Urinary bladder (tissue), 4 donors: ENCODE data around the gene SEMA3F. TPM values are rescaled to one million over a fixed set of nuclear protein-coding genes. Genes with fewer than 3 reads are reported as not detected.
A peak's percentile ranks its signal among the peaks of the same experiment; 100 is the strongest.

ENCODE experiments used
- DNase-seq: peaks from one replicate; pipeline ENCODE4 v3.0.0-alpha.2; 2015; ENCODE audit errors: extremely low spot score
- H3K27ac ChIP-seq: one replicate; pipeline ENCODE4 v1.5.1; 2013; ENCODE audit warnings: low read depth, mild to moderate bottlenecking, moderate library complexity
- H3K36me3 ChIP-seq: one replicate; pipeline ENCODE4 v1.6.1; 2013; ENCODE audit warnings: mild to moderate bottlenecking, moderate library complexity; ENCODE audit not compliant: insufficient read depth
- H3K4me1 ChIP-seq: one replicate; pipeline ENCODE4 v1.6.1; 2013; ENCODE audit warnings: mild to moderate bottlenecking, moderate library complexity; ENCODE audit not compliant: insufficient read depth
- H3K4me3 ChIP-seq: one replicate; pipeline ENCODE4 v1.5.1; 2013; ENCODE audit warnings: low read depth, low read length
- WGBS: extraction: QIAGEN DNeasy Blood & Tissue Kit; methylation state at CpG from one replicate; pipeline ENCODE4 v1.1.7; 2013; 5-methylcytosine and 5-hydroxymethylcytosine counted together
- polyA plus RNA-seq: library from polyadenylated mRNA; stranded (reverse); fragments of 200-250 nt; gene quantifications from one replicate; pipeline ENCODE4 v1.2.3, GENCODE V29; 2013
- total RNA-seq: library from RNA; depleted of rRNA; stranded (reverse); fragments of >200 nt; gene quantifications from one replicate; pipeline ENCODE4 v1.2.3, GENCODE V29; 2014
- donor health status: healthy with polysubstance abuse.
- donor health status: healthy.

The SEMA3F gene
- total RNA-seq, result 10.8 TPM
- polyA plus RNA-seq, result 35.1 TPM

- under 1% methylated on average over 96 of the region's 98 CpGs for WGBS
- DNase-seq, result no peak
- peak within 1 kb of the TSS; percentile 57 for H3K27ac ChIP-seq
- no peaks in the 10 kb centered on the region for H3K36me3 ChIP-seq
- no peaks in the 10 kb centered on the region for H3K4me1 ChIP-seq
- H3K4me3 ChIP-seq, result peak within 1 kb of the TSS; percentile 60
Measured at GRCh38 chr3:50154840-50155490, at the start of gene SEMA3F. Gene SEMA3F, plus strand, starts transcription at chr3:50155324. Its CDS starts 4,299 bp downstream, at chr3:50159623.

GRCh38 chr3:50111757-50112156, 43.4 kb upstream of the SEMA3F start:
- Histone ChIP-seq H3K27ac (no peak overlapping the region), H3K4me3 (no peak overlapping the region), H3K36me3 (peaks cover 14% of the 10 kb centered on the region), H3K4me1 (no peaks in the 10 kb centered on the region)
- no peak for DNase-seq
- 79% methylated on average over 5 of the region's 5 CpGs for WGBS

- DNase-seq, result no peak
- H3K4me3 ChIP-seq, result no peak overlapping the region
- H3K27ac ChIP-seq, result no peak overlapping the region
- peaks cover 12% of the 10 kb centered on the region for H3K36me3 ChIP-seq
- no peaks in the 10 kb centered on the region for H3K4me1 ChIP-seq
- 93% methylated on average over 3 of the region's 3 CpGs for WGBS
Measured at GRCh38 chr3:50112462-50112861, 42.7 kb upstream of the SEMA3F start.

GRCh38 chr3:50117120-50117519, 38.0 kb upstream of the SEMA3F start:
- H3K4me1 ChIP-seq, result no peaks in the 10 kb centered on the region
- H3K27ac ChIP-seq, result no peak overlapping the region
- peaks cover 12% of the 10 kb centered on the region for H3K36me3 ChIP-seq
- 90% methylated on average over 8 of the region's 8 CpGs for WGBS
- H3K4me3 ChIP-seq, result no peak overlapping the region
- DNase-seq, result no peak

- H3K27ac ChIP-seq, result no peak overlapping the region
- WGBS, result 92% methylated on average over 10 of the region's 10 CpGs
- H3K4me3 ChIP-seq, result no peak overlapping the region
- no peaks in the 10 kb centered on the region for H3K4me1 ChIP-seq
- DNase-seq, result no peak
- peaks cover 11% of the 10 kb centered on the region for H3K36me3 ChIP-seq
Measured at GRCh38 chr3:50118237-50118636, 36.9 kb upstream of the SEMA3F start.

- H3K27ac ChIP-seq, result no peak overlapping the region
- WGBS, result 87% methylated on average over 3 of the region's 3 CpGs
- no peak overlapping the region for H3K4me3 ChIP-seq
- no peaks in the 10 kb centered on the region for H3K4me1 ChIP-seq
- DNase-seq, result no peak
- peaks cover 10% of the 10 kb centered on the region for H3K36me3 ChIP-seq
Measured at GRCh38 chr3:50119786-50120185, 35.3 kb upstream of the SEMA3F start.

GRCh38 chr3:50120364-50121071, 34.6 kb upstream of the SEMA3F start:
- Histone ChIP-seq H3K4me3 (no peak overlapping the region), H3K36me3 (peaks cover 6% of the 10 kb centered on the region), H3K27ac (no peak overlapping the region), H3K4me1 (no peaks in the 10 kb centered on the region)
- 83% methylated on average over 10 of the region's 10 CpGs for WGBS
- no peak for DNase-seq

- Histone ChIP-seq H3K4me1 (no peaks in the 10 kb centered on the region), H3K4me3 (no peak overlapping the region), H3K27ac (no peak overlapping the region), H3K36me3 (peaks cover 4% of the 10 kb centered on the region)
- no peak for DNase-seq
- 33% methylated on average over 13 of the region's 13 CpGs for WGBS
Measured at GRCh38 chr3:50121072-50122032, 33.8 kb upstream of the SEMA3F start.

GRCh38 chr3:50122071-50122470, 33.1 kb upstream of the SEMA3F start:
- no peak for DNase-seq
- Histone ChIP-seq H3K36me3 (peaks cover 2% of the 10 kb centered on the region), H3K4me1 (no peaks in the 10 kb centered on the region), H3K4me3 (no peak overlapping the region), H3K27ac (no peak overlapping the region)
- 81% methylated on average over 2 of the region's 2 CpGs for WGBS

GRCh38 chr3:50122661-50123391, 32.3 kb upstream of the SEMA3F start:
- no peak for DNase-seq
- H3K4me3 ChIP-seq, result no peak overlapping the region
- WGBS, result 79% methylated on average over 14 of the region's 14 CpGs
- peaks cover 2% of the 10 kb centered on the region for H3K36me3 ChIP-seq
- no peaks in the 10 kb centered on the region for H3K4me1 ChIP-seq
- no peak overlapping the region for H3K27ac ChIP-seq

GRCh38 chr3:50123394-50124051, 31.6 kb upstream of the SEMA3F start:
- no peaks in the 10 kb centered on the region for H3K4me1 ChIP-seq
- WGBS, result 71% methylated on average over 4 of the region's 4 CpGs
- no peak overlapping the region for H3K27ac ChIP-seq
- no peak for DNase-seq
- H3K4me3 ChIP-seq, result no peak overlapping the region
- H3K36me3 ChIP-seq, result peaks cover 2% of the 10 kb centered on the region

- Histone ChIP-seq H3K4me1 (no peaks in the 10 kb centered on the region), H3K4me3 (no peak overlapping the region), H3K36me3 (peaks cover 2% of the 10 kb centered on the region), H3K27ac (no peak overlapping the region)
- WGBS, result 22% methylated on average over 15 of the region's 15 CpGs
- DNase-seq, result no peak
Measured at GRCh38 chr3:50124052-50124799, 30.9 kb upstream of the SEMA3F start.
